D341Med (cell line): ENCODE data around the gene CACNA1B.
A peak's percentile ranks its signal among the peaks of the same experiment; 100 is the strongest.

Experiments
- DNase-seq: peaks from one replicate; pipeline ENCODE4 v3.0.0; 2012; ENCODE audit warnings: low spot score

The CACNA1B gene

DNA sequence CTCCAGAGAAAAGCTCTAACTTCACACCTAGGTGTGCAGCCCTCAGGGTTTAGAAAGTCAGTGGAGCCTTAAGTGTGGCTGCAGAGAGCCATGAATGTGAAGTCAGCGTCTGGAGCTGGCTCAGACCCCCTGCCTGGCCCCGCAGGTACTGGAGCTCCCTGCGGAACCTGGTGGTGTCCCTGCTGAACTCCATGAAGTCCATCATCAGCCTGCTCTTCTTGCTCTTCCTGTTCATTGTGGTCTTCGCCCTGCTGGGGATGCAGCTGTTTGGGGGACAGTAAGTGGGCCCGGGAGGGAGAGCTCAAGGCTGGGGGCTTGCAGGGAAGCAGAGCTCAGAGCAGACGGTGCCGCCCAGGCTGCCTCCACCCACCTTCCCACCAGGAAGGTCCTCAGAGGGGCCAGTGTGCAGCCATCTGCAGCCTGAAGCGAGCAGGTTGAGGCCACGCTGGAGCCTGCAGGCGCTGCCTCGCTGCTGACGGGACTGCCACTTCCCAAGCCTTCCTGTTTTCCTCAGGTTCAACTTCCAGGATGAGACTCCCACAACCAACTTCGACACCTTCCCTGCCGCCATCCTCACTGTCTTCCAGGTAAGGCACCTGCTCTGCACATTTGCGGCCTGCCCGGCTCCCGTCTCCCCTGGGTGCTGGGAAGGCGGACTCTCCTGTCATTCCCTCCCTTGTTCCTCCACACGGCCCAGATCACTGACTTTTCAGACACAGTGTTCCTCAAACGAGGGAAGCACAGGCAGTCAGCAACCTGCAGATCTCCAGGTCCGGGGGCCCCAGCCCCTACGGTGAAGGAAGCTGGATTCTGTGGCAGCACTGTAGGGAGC is 108.9 kb downstream of the CACNA1B start:
- no peak for DNase-seq

DNA sequence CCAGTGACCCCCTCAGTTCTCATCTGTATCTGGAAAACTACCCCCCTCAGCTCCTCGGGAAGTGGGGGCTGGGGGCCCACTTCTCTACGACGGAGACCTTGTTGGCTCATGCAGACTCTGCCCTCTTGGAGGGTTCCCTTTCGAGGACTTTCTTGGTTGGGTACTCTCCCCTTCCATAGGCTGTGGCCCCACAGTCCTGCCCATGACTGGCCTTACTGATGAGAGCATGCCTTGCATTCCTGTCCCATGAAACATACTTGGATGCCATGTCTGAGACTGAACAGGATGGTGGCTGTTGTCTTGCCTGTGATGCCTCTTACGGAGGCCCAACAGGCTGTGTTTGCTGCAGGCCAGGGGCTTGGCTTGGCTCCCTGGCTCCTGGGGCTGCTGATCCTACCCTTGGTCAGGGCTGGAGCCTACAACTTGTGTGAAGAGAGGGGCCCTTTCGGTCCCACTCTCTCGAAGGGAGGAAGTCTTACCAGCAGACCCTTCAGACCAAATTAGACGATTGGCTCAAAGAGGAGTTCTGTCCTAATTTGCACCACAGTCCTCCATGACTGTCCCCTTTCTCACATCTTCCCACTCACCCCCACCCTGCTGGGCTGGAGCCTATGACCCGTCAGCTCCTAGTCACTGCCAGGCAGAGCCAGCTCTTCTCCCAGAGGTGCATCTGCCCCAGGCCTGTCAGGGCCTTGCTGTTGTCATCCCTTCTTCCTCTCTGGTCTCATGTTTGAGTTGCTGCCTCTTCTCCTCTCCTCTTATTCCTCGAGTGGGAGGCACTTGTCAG is 109.9 kb downstream of the CACNA1B start:
- DNase-seq: no peak

DNA sequence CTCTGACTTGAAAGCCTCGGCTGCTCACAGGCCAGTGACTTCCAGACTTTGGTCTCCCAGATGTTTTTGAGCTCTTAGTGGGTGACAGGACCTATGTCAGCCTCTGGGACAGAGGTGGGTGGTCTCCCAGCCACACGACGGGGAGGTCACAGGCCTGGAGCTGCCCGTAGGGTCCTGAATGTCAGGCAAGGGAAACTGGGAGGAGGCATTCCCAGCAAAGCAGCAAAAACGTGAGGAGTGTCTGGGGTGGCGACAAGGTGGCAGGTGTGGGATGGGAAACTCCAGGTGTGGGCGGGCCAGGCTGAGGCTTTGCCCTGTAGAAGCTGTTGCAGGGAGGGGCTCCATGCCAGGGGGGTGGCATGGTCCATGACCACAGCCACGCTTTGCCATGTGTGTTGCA is 110.5 kb downstream of the CACNA1B start:
- DNase-seq: no peak

DNA sequence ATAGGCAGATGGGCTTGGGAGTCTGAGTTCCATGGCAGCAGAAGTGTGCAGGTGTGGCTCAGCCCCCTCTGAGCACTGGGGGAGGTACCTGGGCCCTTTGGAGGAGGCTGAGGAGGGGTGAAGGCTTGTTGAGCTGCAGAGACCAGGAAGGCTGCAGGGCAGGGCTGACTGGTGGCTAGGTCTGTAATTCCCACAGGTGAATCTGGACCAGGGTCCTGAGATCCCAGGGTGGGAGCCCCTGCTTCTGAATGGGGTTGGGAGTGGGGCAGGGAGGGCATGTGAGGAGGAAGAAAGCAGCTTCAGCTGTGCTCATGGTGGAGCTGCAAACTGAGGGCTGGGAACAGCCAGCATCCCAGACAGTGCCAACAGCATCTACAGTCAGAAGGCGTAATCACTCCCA is 111.1 kb downstream of the CACNA1B start:
- no peak for DNase-seq

DNA sequence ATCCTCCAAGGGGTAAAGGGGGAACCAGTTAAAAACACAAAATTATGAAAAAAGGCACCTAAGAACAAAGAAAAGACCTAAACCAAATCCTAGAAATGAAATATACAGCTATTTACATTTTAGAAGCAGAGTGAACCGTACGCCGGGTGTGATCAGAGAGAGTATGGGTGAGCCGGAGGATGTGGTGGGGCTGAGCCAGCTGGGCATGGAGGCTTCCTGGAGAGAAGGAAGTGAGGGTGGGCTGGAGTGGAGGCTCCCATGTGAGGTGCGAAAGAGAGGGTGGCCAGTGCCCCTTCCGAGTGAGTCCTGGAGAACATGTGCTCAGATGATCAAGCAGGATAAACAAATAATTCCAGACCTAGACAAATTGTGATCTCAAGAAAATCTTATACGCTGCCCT is 111.6 kb downstream of the CACNA1B start:
- no peak for DNase-seq

DNA sequence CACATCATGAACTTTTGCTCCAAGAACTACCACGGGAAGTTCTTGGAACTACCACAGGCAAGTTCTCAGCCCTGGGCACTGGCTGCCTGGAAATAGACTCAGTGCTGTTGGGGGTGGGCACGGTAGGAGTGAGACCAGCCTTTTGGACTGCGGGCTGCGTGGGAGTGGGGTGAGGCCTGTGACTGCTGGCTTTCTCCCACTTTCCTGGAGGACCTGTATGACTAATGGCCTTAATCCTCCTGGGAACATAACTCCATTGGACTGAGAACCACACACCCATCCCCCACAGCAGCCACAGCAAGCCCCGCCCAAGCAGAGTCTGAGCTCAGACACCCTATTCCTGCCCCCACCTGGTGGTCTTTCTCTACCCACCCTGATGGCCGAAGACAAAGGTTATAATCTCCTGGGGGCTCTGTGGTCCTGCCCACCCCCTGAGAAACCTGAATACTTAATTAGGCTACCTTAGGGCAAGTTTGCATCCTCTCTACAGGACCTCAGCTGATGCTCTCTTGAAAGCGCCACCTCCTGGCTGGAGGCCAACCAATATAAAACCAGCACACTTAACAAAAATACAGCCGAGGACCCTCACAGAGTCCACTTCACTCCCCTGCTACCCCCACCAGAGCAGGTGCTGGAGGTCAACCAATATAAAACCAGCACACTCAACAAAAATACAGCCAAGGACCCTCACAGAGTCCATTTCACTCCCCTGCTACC is 112.6 kb downstream of the CACNA1B start:
- no peak for DNase-seq

DNA sequence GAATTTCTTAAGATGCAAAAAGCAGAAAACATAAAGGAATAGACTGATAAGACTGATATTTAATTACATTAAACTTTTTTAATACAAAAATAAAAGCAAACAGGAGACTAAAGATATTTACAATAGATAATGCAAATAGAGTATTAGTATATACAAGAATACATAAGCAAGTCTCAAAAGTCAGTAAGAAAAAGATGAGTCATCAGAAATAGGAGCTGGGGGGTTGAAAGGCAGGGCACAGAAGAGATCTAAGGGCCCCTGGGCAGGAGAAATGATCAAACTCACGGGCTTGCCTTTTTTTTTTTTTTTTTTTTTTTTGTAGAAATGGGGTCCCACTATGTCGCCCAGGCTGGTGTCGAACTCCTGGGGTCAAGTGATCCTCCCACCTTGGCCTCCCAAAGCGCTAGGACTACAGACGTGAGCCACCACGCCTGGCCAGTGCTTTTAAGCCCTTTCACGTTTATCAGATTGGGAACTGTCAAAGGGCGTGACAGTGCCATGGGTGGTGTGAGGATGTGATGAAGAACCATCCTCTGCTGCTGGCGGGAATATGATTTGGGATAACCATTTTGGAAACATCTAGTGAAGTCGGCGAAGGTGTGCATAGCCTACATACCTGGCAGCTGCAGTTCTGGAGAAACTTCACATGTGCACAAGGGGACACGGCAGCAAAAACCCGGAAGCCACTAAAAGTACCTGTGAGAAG is 126.1 kb downstream of the CACNA1B start:
- DNase-seq: no peak

DNA sequence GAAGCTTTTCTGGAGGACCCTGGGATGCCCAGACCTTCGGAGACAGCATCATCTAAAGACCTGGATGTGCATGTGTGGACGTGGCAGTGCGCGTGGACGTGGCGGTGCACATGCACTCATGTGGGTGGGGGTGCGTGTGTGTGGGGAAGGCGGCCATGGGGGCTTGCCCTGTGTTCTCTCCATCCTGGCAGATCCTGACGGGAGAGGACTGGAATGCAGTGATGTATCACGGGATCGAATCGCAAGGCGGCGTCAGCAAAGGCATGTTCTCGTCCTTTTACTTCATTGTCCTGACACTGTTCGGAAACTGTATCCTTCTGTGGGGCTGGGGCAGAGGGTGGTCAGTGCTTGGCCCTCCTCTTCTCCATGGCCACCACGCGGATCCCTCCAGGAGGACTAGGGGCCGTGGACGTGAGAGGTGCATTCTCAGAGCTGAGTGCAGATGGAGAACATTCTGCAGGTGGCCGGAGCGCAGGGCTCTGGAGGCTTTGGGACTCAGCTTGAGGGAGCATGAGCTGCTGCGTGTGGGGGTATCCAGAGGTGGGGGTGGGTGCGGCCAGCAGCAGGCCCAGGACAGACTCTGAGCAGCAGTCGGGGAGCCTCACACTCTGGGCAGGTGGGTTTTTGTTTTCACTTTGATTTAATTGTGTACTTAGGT is 129.1 kb downstream of the CACNA1B start:
- DNase-seq: no peak

DNA sequence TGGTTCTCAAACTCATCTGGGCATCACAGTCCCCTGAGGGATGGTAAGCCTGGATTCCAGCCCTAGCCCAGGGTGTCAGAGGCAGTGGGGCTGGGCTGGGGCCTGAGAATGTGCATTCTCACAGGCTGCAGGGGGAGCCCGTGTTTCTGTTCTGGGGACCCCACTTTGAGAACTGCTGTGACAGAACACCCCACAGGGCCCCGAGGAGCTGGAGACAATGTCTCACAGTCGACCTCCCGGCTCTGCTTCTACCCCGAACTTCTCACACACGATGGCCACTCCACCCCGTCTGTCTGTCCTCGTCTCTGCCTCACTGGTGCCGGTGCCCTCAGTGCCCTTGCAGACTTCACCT is 130.0 kb downstream of the CACNA1B start:
- DNase-seq: no peak

DNA sequence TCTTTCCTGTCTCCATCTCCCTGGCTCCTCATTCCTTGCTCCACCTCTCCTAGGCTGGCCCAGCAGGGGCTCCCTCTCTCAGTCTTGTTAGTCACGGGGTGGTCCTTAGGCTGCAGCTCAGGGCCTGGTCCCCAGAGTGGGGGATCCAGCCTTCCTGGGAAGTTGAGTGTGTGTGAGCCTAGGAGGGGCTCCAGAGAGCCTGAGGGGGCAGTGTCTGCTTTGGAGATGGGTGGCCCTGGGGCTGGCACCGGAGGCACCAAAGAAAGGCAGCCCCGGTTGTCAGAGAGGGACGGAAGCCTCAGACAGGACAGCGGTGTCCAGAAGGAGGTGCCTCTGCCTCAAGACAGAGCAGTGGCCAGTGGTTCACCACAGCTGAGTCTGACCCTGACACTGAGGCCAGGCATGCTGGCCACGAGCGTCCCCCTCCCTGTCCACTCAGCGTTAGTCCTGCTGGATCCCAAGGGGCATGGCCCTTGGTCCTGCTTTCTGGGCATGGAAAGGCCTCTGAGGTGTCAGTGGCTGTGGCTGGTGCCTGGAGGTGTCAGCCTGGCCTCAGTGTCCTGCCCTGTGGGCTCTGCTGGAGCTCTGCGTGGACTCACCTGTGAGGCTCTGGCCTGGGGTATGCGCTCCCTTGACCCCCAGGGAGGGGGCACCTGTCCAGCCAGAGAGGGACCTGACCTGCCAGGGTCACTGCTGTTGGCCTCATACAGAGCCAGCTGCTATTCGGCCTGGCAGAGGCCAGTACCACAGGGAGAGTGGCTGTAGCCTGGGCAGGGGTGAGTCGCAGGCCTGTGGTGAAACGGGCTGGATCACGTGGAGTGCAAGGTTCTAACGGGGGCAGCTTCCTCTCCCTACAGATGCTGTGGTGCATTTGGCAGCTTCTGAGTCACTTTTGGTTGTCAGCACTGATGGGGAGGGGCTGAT is 130.6 kb downstream of the CACNA1B start:
- DNase-seq: peak; percentile 30

DNA sequence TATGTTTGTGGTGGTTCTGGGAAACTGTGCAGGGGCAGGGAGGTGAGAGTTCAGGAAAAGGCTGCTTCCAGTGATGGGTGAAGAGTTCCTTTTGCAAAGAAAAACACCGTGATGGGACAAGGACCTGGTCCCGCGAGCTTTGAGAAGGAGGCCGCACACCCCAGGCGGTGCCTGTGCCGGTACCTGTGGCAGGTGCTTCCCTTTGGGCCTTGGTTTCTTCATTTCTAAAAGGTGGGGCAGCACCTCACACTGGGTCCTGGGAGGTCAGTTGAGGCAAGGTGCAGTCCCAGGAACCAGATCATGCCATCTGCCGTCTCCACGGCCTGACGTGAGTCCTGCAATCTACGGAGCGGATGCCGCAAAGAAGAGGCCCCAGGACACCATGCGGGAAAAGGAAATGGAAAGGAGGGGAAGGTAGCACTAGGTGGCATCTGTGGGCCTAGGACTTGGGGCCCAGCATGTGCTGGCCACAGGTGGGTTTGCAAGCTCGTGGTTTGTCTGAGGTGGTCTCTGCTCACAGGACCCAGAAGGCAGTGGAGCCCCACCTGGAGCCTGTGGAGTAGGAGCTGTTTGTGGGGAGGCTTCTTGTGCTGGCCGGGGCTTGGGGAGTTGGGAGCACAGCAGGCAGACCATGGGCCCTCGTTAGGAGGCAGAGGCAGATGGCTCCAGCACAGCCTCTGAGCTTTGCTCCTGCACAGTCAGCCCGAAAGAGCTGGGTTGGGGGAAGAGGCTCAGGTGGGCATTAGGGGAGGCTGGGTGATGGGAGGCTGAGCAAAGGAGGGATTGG is 131.6 kb downstream of the CACNA1B start:
- peak; percentile 22 for DNase-seq

DNA sequence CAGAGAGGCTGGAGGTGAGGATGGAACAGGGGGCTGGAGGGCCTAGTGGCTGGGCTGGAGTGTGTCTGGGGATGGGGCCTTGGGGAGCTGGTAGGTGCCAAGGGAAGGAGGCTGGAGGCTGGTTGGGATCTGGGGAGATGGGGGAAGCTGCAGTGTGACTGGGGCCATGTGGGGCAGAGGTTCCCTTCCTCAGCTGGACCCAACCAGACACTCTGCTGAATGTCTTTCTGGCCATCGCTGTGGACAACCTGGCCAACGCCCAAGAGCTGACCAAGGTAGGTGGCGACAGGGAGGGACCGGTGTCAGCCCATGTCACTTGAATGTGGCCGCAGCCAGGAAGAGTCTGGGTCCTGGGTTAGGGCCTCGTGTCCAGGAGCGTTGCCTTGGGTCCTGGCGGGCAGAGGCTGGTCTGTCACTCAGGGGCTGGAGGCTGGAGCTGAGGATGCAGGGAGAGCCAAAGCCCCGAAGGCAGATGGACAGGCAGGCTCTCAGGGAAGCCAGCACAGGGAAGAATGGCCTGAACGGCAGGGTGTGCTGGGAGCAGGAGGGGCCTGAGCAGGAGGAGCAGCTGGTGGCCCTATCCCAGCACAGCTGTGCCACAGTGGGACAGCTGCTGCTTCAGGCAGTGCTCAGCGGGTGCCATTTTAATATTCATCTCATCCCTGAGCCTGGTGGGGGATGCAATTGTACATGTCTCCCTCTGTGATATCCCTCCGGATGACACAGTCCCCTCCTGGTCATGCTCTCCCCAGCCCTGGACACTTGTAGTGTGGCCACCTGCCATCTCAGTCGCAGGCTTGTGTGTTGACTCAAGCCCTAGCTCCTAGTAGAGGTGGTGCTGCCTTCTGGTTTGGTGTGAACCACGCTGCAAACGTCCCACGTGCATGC is 132.5 kb downstream of the CACNA1B start:
- peak; percentile 55 for DNase-seq

DNA sequence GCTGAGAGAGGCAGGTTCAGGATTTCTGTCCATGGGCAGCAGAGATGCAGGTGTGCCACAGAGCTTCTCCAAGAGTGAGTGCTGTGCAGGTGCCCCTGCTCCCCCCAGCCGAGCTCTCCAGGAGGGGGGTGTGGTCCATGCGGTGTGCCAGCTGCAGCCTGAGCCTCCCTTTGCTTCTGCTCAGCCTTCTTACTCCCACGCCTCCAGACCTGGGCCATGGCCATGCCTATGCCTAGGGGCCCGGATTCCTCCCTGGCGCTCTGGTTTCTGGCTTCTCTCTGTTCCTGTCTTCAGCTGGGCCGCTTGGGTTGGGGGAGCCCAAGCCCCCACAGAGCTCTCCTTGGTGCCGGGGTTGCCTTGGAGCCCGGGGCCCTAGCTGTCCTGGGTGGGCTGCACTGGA is 133.3 kb downstream of the CACNA1B start:
- peak; percentile 22 for DNase-seq

DNA sequence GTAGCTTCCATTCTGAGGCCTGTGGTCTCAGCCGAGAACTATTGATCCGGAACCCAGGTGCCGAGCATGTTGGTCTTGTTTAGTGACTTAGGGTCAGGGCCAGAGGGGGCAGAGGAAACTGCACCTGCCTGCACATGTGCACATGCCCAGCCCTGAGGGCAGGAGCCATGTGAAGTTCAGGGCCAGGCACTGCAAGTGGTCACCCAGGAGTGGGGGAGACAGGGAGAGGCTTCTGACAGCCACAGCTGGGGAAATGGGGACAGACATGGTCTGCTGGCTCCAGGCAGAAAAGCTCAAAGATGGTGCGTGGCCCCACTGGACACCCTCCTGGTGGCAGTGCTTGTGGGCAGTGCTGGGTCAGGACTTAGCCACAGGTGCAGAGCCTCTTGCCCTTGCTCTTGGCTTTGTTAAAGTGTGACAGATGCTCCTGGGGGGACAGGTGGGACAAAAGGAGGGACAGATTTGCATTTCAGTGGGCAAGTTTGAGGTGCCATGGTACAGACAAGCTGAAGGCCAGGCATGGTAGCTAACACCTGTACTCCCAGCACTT is 134.4 kb downstream of the CACNA1B start:
- DNase-seq: no peak

DNA sequence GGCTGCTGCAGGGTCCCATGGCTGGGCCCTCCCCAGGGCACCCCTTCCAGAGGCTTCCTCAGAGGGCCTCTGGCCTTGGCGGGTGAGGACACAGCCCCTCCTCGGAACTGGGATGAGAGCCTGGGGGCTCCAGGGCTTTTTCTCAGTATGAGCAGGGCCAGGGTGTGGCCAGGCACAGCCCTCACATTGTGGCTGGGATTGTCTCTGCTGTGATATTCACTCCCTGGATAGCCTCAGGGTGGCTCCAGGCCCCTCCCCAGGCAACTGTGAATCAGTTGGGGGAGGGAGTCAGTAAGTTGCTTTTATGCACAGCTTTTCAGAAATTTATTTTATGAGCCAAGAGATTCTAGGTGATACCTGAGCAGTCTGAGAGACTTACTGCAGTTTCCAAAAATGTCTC is 135.7 kb downstream of the CACNA1B start:
- DNase-seq: no peak

DNA sequence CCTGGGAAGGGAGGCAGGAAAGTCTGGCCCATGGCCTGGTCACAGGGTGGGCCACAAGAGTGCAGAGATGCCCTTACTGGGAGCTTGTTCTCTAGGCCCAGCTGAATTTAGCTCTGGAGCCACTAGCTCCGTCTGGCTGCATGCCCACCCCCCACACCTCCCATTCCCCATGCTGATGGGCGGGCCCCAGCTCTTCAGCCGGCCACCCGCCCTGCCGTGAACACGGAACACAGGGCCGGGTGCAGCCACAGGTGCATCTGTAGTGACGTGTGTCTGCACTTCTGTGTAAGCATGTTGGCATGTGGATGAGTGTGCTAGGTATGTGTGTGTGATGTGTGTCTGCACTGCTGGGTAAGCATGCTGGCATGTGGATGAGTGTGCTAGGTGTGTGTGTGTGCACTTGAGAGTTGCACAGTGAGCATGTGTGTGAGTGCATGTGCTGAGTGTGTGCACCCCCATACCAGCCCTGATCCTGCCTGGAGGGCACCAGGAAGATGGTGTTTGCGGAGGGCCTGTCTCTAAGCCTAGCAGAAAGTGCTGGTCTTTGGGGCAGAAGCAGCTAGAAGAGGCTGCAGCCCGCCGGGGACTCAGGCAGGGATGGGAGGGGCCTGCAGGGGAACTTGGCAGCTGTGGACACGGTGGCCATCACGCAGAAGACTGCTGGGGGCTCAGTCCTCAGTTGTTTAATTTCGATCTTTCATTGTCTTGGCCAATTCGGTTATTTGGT is 136.4 kb downstream of the CACNA1B start:
- DNase-seq: no peak

DNA sequence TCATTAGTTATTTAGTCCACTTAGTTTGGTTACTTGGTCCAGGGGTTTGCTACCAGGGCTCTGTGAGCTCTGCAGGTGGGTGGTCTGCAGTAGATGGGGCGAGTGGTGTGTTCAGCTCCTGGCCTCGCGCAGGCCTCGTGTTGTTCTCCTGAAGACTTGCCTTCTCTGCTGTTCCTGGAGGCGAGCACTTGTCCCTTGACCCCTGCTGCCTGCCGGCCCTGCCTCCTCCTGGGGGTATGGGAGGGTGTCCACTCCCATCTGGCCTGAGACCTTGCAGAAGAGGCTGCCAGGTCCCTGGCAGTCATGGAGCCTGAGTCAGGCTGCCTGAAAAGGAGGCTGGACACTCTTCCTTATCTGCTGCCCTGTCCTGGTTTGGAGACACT is 137.0 kb downstream of the CACNA1B start:
- no peak for DNase-seq
